NCI-H2196 (cell line): Measurements from ENCODE around the gene COL19A1.

Experiments
- DNase-seq: peaks from one replicate; lab custom pipeline; 2025; ENCODE audit not compliant: unreplicated experiment; lab: John Stamatoyannopoulos, UW

COL19A1 gene

GRCh38 chr6:70164556-70164955, 298.2 kb downstream of the COL19A1 start:
- no peak for DNase-seq

DNA sequence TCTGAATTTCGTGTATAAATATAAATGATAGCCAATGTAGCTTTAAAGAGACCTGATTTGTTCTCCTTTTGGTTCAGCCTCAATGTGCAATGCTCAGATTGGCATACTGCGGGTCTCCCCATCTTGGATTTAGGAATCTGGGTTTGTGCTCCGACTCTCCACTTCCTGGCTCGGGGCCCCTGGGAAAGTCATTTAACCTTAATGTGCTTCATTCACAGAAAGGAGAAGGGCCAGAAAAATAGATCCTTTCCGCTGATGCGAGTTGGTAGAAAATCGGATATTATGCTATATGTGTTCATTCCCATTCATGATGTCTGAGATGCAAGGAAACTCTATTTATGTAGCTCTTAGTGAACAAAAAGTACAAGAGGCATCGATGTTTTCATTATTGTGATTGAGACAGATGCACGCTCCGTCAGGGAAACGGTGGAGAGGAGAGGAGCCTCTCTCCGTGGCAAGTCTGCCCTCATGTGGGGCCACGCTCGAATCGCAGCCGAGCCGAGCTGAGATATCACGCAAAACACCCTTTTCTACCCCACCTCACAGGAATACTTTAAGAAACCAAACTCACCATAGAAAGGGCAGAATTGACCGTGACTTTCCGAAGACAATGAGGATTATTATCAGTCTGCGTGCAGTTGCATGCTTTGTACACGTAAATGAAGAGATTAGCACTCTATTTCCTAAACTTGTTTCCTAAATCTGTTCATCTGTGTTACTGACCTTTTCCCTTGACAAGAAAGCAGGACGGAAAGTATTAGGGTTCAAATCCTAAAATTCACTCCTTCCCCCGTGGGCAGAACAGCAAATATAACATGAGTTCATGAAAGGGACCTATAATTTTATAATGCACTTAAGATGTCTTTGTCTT, 300.0 kb downstream of the COL19A1 start:
- peak; percentile 11 for DNase-seq

DNA sequence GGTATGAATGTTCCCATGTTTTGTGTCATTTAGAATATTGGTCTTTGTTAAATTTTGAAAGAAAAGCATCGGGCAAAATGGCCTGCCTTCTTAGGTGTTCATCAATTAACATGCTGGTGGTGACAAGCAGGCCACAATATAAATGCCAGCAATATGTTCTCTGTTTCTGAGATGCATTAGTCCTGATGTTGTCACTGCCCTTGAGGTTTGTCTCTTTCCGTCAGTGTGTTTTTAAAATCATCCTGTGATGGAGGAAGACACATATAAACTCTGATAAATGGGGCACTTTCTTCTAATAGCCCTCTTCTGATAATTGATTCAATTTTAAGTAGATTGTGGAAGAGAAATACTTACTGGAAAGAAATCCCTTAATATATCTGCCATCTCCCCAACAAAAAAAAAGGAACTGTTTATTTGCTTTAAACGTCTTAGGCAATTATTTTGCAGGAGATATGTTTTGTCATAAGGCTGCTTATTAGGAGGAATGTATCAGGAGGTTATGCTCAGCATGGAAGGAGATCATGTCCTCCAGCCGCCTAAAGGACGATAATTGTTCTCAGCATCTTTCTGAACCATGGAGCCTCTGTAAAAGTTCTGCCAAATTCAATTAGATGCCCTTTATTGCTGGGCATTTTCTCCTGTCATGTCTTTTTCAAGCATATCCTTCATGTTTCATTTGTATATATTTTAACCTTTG, 302.5 kb downstream of the COL19A1 start:
- no peak for DNase-seq

GRCh38 chr6:70171236-70171635, 304.9 kb downstream of the COL19A1 start:
- DNase-seq, result no peak

- no peak for DNase-seq
Measured at GRCh38 chr6:70172252-70172651, 305.9 kb downstream of the COL19A1 start.

GRCh38 chr6:70175770-70176169, 309.4 kb downstream of the COL19A1 start:
- DNase-seq, result no peak

GRCh38 chr6:70176842-70177550, 310.6 kb downstream of the COL19A1 start:
- no peak for DNase-seq

- no peak for DNase-seq
Measured at GRCh38 chr6:70180183-70180900, 314.0 kb downstream of the COL19A1 start.

GRCh38 chr6:70180901-70181599, 314.7 kb downstream of the COL19A1 start:
- no peak for DNase-seq

DNA sequence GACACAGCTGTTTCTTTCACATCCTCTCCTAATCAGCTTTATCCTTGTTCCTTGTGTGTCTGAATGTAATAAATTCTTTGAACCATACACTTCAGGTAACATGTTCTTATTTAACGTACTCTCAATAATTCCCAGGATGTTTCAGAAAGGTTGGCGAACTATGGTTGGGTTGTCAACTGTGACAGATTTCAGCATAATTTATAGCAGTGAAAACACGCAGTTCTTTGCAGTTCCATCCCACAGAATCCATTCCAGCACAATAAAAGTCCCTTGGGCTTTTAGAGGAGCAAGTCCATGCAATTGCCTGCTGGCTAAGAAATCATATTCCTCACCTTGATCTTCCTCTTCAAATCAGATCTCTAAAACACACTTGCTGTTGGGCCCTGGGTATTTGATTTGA, 317.2 kb downstream of the COL19A1 start:
- no peak for DNase-seq

DNA sequence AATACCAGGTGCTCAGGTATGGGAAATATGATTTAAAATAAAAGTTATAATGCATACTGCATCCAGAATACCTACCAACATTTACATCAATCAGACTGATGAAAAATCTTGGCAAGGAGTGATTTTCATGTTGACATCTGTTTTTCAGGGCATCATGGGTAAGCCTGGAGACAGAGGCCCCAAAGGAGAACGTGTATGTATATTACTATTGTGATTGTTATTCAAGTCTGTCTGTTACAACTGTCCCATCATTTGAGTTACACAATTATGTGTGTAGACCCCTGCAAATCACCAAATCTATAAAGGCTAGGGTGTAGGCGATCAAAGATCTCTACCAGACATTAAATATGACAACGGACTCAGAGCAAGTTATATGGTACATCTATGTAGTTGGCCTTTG, 318.4 kb downstream of the COL19A1 start:
- no peak for DNase-seq

GRCh38 chr6:70186461-70186860, 320.1 kb downstream of the COL19A1 start:
- DNase-seq, result no peak

GRCh38 chr6:70188202-70188601, 321.8 kb downstream of the COL19A1 start:
- DNase-seq, result no peak

DNA sequence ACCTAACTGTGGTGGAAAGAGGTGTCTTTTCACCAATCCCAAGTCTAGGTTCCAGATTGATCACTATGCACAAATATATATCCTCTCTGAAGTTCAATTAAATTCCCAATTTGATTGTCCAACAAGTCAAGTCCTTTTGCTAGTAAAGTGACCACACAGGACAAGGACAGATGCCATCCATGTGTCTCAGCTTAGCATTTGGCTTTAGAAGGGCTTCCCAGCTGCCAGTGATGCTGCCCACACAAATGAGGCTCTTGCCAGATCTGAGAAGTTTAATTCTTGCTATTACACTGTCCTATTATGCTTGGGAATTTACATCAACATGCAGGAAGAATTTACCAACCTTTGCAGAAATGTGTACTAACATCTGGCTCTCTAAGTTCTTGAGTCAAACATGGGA, 328.1 kb downstream of the COL19A1 start:
- no peak for DNase-seq

DNA sequence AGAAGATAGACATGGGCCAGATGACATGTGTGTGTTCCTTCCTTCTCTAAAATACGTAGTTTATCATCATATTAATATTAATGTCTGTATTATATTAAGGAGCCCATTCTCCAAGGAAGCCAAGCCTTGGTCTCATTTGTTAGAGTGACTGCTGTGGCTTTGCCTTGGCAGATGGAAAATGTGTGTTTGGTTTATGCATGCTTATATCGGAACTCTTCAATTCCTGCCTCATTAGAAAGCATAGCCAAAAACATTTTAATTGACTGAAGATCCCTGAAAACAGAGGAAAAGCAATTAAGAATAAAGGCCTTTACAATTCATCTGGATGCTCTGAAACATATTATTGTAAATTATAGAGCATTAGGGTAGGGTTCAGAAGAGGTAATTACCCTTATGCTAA, 330.2 kb downstream of the COL19A1 start:
- no peak for DNase-seq

DNA sequence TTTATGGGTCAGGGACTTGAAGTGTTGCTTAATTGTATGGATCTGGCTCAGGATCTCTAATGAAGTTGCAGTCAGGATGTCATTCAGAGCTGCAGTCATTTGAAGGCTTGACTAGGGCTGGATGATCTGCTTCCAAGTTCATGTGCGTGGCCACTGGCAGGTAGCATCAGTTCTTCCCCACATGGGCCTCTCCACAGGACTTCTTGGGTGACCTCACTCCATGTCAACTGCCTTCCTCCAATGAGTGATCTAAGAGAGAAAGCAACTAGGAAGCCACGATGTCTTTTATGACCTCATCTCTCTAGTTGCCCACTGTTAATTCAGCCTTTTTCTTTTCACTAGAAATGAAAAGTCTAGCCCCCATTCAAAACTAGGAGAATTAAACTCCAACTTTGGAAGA, 332.4 kb downstream of the COL19A1 start:
- no peak for DNase-seq

GRCh38 chr6:70208235-70208790, 342.0 kb downstream of the COL19A1 start:
- no peak for DNase-seq

- no peak for DNase-seq
Measured at GRCh38 chr6:70210462-70210861, 344.1 kb downstream of the COL19A1 start.

DNA sequence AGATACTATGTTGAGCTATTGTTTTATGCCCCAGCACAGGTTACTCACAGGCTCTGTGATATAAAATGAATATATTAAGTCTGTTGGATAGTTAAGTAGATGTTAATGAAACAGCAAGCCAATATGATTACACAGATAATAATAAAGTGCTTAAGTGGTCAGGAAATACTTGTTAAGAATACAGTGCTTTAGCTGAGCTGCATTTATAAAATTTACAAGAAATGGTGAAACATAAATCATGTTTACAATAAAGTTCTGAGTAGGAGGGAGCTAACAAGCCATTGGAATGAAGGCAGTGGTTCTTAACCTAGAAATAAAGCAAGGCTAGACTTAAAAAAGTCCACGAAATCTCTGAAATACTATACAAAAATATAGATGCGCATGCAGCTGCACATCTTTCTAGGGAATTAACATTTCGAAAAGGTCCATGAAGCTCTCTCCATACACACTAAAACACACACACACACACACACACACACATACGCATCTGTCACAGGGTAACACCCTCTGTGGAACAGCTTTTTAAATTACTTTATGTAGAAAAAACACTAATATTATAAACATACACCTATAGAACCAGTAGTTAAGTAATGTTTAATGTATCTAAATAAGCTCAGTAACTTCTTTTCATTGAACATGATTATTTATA, 349.2 kb downstream of the COL19A1 start:
- no peak for DNase-seq

- DNase-seq, result no peak
Measured at GRCh38 chr6:70216767-70217166, 350.4 kb downstream of the COL19A1 start.
